NCI-H128 (cell line): ENCODE measurements around the gene PHLDB3.

ENCODE experiments used
- DNase-seq: peaks from one replicate; lab custom pipeline; 2025; ENCODE audit not compliant: unreplicated experiment; lab: John Stamatoyannopoulos, UW

PHLDB3 gene

GRCh38 chr19:43470288-43470687 is 34.3 kb downstream of the PHLDB3 start:
- DNase-seq: no peak

GRCh38 chr19:43469160-43469480 is 35.4 kb downstream of the PHLDB3 start:
- DNase-seq: no peak

GRCh38 chr19:43468354-43469159 is 36.0 kb downstream of the PHLDB3 start:
- DNase-seq: no peak

DNA sequence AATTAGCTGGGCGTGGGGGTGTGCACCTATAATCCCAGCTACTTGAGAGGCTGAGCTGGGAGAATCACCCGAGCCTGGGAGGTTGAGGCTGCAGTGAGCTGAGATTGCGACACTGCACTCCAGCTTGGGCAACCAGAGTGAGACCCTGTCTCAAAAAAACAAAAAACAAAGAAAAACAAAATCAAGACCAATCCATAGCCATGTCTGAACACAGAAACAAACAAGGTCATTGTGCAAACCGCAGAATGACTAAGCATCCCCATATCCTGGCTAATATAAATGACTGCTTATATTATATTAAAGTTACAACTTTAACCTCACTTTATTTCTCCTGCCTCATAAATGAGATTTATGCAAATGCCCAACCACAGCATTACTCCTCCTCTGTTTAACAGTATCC is 36.8 kb downstream of the PHLDB3 start:
- no peak for DNase-seq

- DNase-seq: no peak
Observed at GRCh38 chr19:43467276-43467675, 37.3 kb downstream of the PHLDB3 start.

DNA sequence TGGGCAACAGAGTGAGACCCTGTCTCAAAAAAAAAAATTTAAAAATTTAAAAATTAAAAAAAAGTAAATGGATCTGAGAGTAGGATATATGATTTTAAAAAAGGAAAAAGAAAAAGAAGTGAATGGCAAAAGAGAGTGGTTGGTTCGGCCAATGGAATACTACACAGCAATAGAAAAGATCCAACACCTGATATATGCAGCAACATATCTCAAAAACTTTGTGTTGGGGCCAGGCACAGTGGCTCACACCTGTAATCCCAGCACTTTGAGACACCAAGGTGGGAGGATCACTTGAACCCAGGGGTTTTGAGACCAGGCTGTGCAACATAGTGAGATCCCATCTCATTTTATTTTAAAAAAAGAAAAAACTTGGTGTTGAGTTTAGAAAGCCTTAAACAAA is 37.8 kb downstream of the PHLDB3 start:
- no peak for DNase-seq

- no peak for DNase-seq
Observed at GRCh38 chr19:43465468-43466120, 39.0 kb downstream of the PHLDB3 start, which contains the start of gene LYPD3. LYPD3 (minus strand) TSS chr19:43465608; CDS start chr19:43465571, 37 bp downstream.

GRCh38 chr19:43464134-43464775 is 40.3 kb downstream of the PHLDB3 start:
- DNase-seq: no peak

GRCh38 chr19:43463381-43464133 is 41.0 kb downstream of the PHLDB3 start:
- peak; percentile 15 for DNase-seq

DNA sequence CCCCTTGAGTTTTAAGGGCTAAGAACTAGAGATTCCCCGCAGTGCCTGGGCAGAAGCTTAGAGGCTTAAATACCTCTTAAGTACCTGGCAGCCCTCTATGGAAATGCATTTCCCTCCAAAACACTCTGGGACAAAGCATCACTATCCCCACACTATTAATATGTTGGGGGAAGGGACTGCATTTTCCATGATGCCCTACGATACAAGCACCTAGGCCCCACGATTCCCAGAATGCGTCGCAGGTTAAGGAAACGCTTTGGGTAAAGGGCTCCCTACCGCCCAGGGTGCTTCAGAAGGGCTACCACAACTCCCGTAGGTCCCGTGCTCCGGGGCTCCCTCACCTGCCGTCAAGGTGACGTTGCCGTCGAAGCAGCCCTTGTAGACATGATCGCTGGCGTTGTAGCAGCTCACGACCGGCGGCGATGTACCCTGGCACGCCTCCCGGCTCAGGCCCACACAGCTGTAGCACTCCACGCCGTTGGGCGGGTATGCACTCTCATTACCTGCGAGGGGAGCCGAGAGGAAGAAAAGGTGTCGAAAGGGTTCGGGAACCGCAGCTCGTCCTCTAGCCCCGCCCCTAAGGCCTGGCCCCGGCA is 41.7 kb downstream of the PHLDB3 start:
- peak; percentile 61 for DNase-seq

DNA sequence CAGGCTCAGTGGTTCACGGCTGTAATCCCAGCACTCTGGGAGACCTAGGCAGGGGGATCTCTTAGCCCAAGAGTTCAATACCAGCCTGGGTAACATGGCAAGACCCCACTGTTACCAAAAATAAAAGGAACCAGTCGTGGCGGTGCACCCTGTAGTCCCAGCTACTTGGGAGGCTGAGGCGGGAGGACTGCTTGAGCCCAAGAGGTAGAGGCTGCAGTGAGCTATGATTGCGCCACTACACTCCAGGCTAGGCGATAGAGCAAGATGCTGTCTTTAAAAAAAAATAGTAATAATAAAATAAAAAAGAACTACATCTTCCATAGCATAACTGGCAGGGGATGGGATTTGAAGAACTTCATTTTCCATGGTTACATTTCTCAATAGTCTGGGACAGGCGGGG is 42.2 kb downstream of the PHLDB3 start:
- no peak for DNase-seq

GRCh38 chr19:43461303-43461702 is 43.2 kb downstream of the PHLDB3 start:
- DNase-seq: no peak

GRCh38 chr19:43460362-43461016 is 44.1 kb downstream of the PHLDB3 start:
- no peak for DNase-seq

GRCh38 chr19:43457809-43458208 is 46.7 kb downstream of the PHLDB3 start:
- no peak for DNase-seq

DNA sequence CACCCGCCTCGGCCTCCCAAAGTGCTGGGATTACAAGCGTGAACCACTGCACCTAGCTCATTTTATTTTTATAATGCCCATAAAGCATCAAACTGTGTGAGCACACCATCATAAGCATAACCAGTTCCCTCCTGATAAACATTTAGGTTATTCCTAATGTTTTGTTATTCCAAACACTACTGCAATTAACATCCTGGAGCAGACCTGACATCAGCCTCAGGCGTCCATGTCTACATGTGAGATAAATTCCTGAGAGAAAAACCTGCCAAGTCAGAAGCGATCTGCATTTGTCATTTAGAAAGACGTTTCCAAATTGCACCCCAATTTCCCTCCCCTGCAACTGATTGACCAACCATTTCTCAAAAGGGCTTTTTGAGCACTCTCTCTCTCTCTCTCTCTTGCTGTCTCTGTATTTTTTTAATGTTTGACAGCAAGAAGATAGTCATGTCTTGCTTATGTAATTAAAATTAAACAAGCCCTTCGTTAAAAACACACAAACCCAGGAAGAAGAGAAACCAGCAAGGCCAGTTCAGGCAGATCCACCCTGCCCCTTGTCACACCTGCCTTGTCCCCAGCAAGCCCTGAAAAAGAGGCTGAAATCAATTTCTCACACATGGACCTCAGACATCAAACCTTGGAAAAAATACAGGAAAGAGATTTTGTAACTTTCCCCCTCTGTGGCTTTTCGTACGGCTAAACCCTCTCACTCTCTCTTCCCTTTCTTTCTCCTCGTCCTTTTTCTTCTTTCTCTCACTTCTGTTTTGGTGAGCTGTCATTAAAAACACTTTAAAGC is 49.0 kb downstream of the PHLDB3 start:
- no peak for DNase-seq

- no peak for DNase-seq
Observed at GRCh38 chr19:43454031-43454430, 50.5 kb downstream of the PHLDB3 start.

- DNase-seq: no peak
Observed at GRCh38 chr19:43452582-43452981, 52.0 kb downstream of the PHLDB3 start.

DNA sequence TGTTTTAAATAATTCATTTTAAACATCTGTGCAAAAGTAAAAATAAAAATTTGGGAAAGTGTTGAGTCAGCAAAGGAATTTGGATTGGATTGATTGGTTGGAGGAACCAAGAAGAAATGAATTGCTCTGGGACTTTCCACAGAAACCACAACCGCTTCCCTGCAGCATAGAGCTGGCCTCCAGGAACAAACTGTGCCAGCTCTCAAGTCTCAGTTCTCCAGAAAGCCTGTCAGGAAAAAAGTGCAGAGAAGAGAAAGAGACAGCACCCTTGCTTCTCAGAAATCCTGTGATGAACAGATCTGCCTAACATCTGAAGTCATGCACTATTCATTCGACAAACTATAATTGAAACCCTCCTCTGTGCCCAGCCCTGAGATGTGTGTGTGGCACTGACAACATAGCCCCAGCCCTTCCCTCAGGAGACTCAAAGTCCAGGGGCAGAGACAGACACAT is 54.0 kb downstream of the PHLDB3 start:
- no peak for DNase-seq

- DNase-seq: no peak
Observed at GRCh38 chr19:43447655-43448054, 56.9 kb downstream of the PHLDB3 start.
